Stomach (tissue), 9 donors: ENCODE measurements around the gene FERMT3. TPM values are rescaled to one million over a fixed set of nuclear protein-coding genes. Genes with fewer than 3 reads are reported as not detected.
A peak's percentile ranks its signal among the peaks of the same experiment; 100 is the strongest.

ENCODE experiments used
- DNase-seq, 2 donors: peaks; one replicate each; pipeline versions ENCODE4 v3.0.0 to v3.0.0-alpha.2; 2013 to 2019
- H3K27ac ChIP-seq, 5 donors: fragments of 200-600 bp in 4 of 5; sonication (generic) in 4 of 5; one replicate each; pipeline ENCODE4 v1.5.1; 2013 to 2019; ENCODE audit warnings: mild to moderate bottlenecking in 1 of 5, moderate library complexity in 1 of 5
- H3K27me3 ChIP-seq, 3 donors: fragments of 200-600 bp; sonication (generic); one replicate each; pipeline ENCODE4 v1.5.1; 2017 to 2019; ENCODE audit warnings: mixed run types in 1 of 3
- H3K36me3 ChIP-seq, 4 donors: fragments of 200-600 bp; sonication (generic); 1 replicate in 3 of 4; 2 replicates in 1 of 4; pipeline ENCODE4 v1.5.1; 2016 to 2019
- H3K4me1 ChIP-seq, 4 donors: fragments of 200-600 bp; sonication (generic); one replicate each; pipeline ENCODE4 v1.5.1; 2016 to 2019
- H3K4me3 ChIP-seq, 4 donors: fragments of 200-600 bp; sonication (generic) in 3 of 4; one replicate each; pipeline ENCODE4 v1.5.1; 2016 to 2019; ENCODE audit warnings: mild to moderate bottlenecking in 1 of 4
- H3K9me3 ChIP-seq, 4 donors: fragments of 200-600 bp; sonication (generic); one replicate each; pipeline ENCODE4 v1.5.1; 2016 to 2019
- CTCF ChIP-seq, 7 experiments: fragments of 450-650 bp in 4 of 7; fragments of 200-600 bp in 3 of 7; sonication (generic) in 3 of 7; IDR thresholded peaks; one replicate each; pipeline ENCODE4 v1.5.1; 2016 to 2019; ENCODE audit warnings: antibody characterized with exemption in 7 of 7, control low read depth in 2 of 7, mild to moderate bottlenecking in 1 of 7
- EP300 ChIP-seq: sonication (generic); formaldehyde crosslinking; IDR thresholded peaks from one replicate; pipeline ENCODE4 v1.6.1; 2017; ENCODE audit warnings: antibody characterized with exemption
- POLR2A ChIP-seq, 4 donors: fragments of 450-650 bp; IDR thresholded peaks; one replicate each; pipeline ENCODE4 v1.6.1; 2016; ENCODE audit warnings: antibody characterized with exemption in 4 of 4, control low read depth in 2 of 4, mild to moderate bottlenecking in 1 of 4, moderate library complexity in 1 of 4
- POLR2AphosphoS5 ChIP-seq, 3 donors: sonication (generic); formaldehyde crosslinking; IDR thresholded peaks; one replicate each; pipeline ENCODE4 v1.6.1; 2016; ENCODE audit warnings: antibody characterized with exemption in 3 of 3
- WGBS, 5 donors: extraction: QIAGEN DNeasy Blood & Tissue Kit in 3 of 5; methylation state at CpG; one replicate each; pipeline versions ENCODE4 v1.1.5 to v1.1.7; 2013 to 2018; 5-methylcytosine and 5-hydroxymethylcytosine counted together
- intact Hi-C: fragments of 100-400 bp; cut with DNase I; formaldehyde crosslinking; loops from one replicate; pipeline ENCODE4 v1.15.1; 2023; ENCODE audit warnings: low total_unique reads
- polyA plus RNA-seq, 3 donors: library from polyadenylated mRNA; stranded (reverse); fragments of 200-250 nt; gene quantifications; one replicate each; pipeline ENCODE4 v1.2.3, GENCODE V29; 2013
- total RNA-seq, 5 donors: library from RNA; depleted of rRNA; stranded (reverse); fragments of >200 nt; gene quantifications; one replicate each; pipeline versions ENCODE4 v1.1.0 to v1.2.3, GENCODE V29; 2014 to 2016
- donor health status: healthy with polysubstance abuse.
- donor health status: Bipolar disorder and iron deficiency.
- donor health status: healthy.

Gene FERMT3
- total and polyA plus RNA-seq, 8 donors = 11.9 to 31.9 (median 18.7) TPM

- 88 to 94% (median 92%) methylated on average over 2 to 8 of the region's 8 CpGs for WGBS, 5 donors
Measured at GRCh38 chr11:64263947-64264317, 57.4 kb downstream of the FERMT3 start.

DNA sequence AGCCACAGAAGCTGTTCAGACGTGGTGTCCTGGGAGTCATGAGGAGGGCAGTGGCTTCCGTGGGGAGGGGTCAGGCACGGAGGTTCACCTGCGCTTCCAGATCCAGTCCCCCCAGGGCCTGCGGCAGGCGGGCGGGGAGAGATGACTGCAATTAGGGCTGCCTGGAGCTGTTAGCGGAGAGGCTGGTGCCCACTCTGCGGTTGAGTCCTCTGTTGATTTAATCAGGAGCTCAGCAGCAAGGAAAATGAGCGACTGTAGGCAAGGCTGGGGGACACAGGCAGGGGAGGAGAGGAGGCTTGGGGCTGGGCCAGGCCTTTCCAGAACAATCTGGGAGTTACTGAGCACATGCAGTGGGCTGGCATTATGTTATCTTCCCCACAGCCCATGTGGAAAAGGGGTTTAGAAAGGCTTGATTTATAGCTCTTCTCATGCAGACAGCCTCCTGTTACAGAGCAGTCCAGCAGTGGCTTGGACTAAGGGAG, 57.9 kb downstream of the FERMT3 start:
- DNase-seq = no peak
- no peak for TF ChIP-seq CTCF (IDR thresholded peaks at IDR 0.05)
- intact Hi-C loops = no loop called here
- peaks cover 44 to 77% (median 75%) of the 10 kb centered on the region in 4 donors for H3K36me3 ChIP-seq
- WGBS, 5 donors = 85 to 91% (median 90%) methylated on average over 10 of the region's 10 CpGs
- no peaks in the 10 kb centered on the region for H3K9me3 ChIP-seq
- H3K4me1 ChIP-seq = peaks cover 15 to 25% (median 24%) of the 10 kb centered on the region in 4 donors
- no peak overlapping the region for H3K27ac ChIP-seq
- H3K27me3 ChIP-seq = no peaks in the 10 kb centered on the region
- no peak overlapping the region for H3K4me3 ChIP-seq

More at GRCh38 chr11:64263947-64264317, 57.4 kb downstream of the FERMT3 start:
- H3K27me3 ChIP-seq = no peaks in the 10 kb centered on the region
- H3K27ac ChIP-seq = no peak overlapping the region
- intact Hi-C loops = no loop called here
- no peak for DNase-seq
- no peaks in the 10 kb centered on the region for H3K9me3 ChIP-seq
- H3K4me1 ChIP-seq = peaks cover 13 to 21% (median 20%) of the 10 kb centered on the region in 4 donors
- TF ChIP-seq POLR2AphosphoS5 (IDR thresholded peaks at IDR 0.05) = no peak
- no peak for TF ChIP-seq CTCF (IDR thresholded peaks at IDR 0.05)
- TF ChIP-seq EP300 = no peak
- no peak for TF ChIP-seq POLR2A (IDR thresholded peaks at IDR 0.05)
- H3K4me3 ChIP-seq = no peak overlapping the region
- peaks cover 48 to 82% (median 80%) of the 10 kb centered on the region in 4 donors for H3K36me3 ChIP-seq

- Histone ChIP-seq H3K4me3 (no peak overlapping the region), H3K27me3 (no peaks in the 10 kb centered on the region), H3K27ac (no peak overlapping the region), H3K9me3 (no peaks in the 10 kb centered on the region), H3K36me3 (peaks cover 43 to 66% (median 65%) of the 10 kb centered on the region in 4 donors), H3K4me1 (peaks cover 15 to 29% (median 24%) of the 10 kb centered on the region in 4 donors)
- intact Hi-C loops = no loop called here
- TF ChIP-seq POLR2AphosphoS5 (IDR thresholded peaks at IDR 0.05) (no peak), EP300 (no peak)
- 91 to 94% (median 93%) methylated on average over 25 to 35 of the region's 35 CpGs for WGBS, 5 donors
- DNase-seq = no peak
Measured at GRCh38 chr11:64265176-64266160, 58.9 kb downstream of the FERMT3 start.

GRCh38 chr11:64266339-64266738, 59.8 kb downstream of the FERMT3 start:
- no peak for TF ChIP-seq POLR2AphosphoS5 (IDR thresholded peaks at IDR 0.05)
- TF ChIP-seq CTCF (IDR thresholded peaks at IDR 0.05) = no peak
- no peak for TF ChIP-seq POLR2A (IDR thresholded peaks at IDR 0.05)
- peaks cover 15 to 29% (median 24%) of the 10 kb centered on the region in 4 donors for H3K4me1 ChIP-seq
- peaks cover 41 to 61% (median 59%) of the 10 kb centered on the region in 4 donors for H3K36me3 ChIP-seq
- no peak overlapping the region for H3K4me3 ChIP-seq
- 83 to 91% (median 89%) methylated on average over 15 of the region's 15 CpGs for WGBS, 5 donors
- H3K9me3 ChIP-seq = no peaks in the 10 kb centered on the region
- H3K27me3 ChIP-seq = no peaks in the 10 kb centered on the region
- no peak for DNase-seq
- peak overlapping the region in 1 of 5 donors; percentile 96 for H3K27ac ChIP-seq
- intact Hi-C loops = no loop called here
